ENCODE data around the gene S1PR3.

GRCh38 chr9:88969646-88970373 lies 21.5 kb upstream of the S1PR3 start:
- no peak for TF ChIP-seq CTCF (conservative IDR thresholded peaks at IDR 0.05; ENCODE audit: low read depth, low read length)
- no peak for TF ChIP-seq EZH2phosphoT487 (IDR thresholded peaks at IDR 0.05; ENCODE audit: borderline replicate concordance, low read length)
